ENCODE results near the gene SLC24A4.

SLC24A4 gene

GRCh38 chr14:92383805-92384204 is 60.8 kb downstream of the SLC24A4 start:
- H3K4me3 ChIP-seq (ENCODE audit: low read length), result no peak overlapping the region
- H3K9ac ChIP-seq (ENCODE audit: low read length), result no peak overlapping the region
- peaks cover 7% of the 10 kb centered on the region for H3K27me3 ChIP-seq (ENCODE audit: control insufficient read depth, insufficient read depth, low read length)
- H3K9me3 ChIP-seq (ENCODE audit: control insufficient read depth, low read length), result no peaks in the 10 kb centered on the region
- H3K36me3 ChIP-seq (ENCODE audit: control insufficient read depth, insufficient read depth, low read length), result no peaks in the 10 kb centered on the region
- H3K4me1 ChIP-seq (ENCODE audit: control insufficient read depth, insufficient read depth, low read length), result no peaks in the 10 kb centered on the region

GRCh38 chr14:92384461-92385133 is 61.6 kb downstream of the SLC24A4 start:
- peaks cover 7% of the 10 kb centered on the region for H3K27me3 ChIP-seq (ENCODE audit: control insufficient read depth, insufficient read depth, low read length)
- H3K36me3 ChIP-seq (ENCODE audit: control insufficient read depth, insufficient read depth, low read length), result no peaks in the 10 kb centered on the region
- no peaks in the 10 kb centered on the region for H3K9me3 ChIP-seq (ENCODE audit: control insufficient read depth, low read length)
- H3K4me3 ChIP-seq (ENCODE audit: low read length), result no peak overlapping the region
- H3K4me1 ChIP-seq (ENCODE audit: control insufficient read depth, insufficient read depth, low read length), result no peaks in the 10 kb centered on the region
- no peak overlapping the region for H3K9ac ChIP-seq (ENCODE audit: low read length)

GRCh38 chr14:92385561-92385960 is 62.6 kb downstream of the SLC24A4 start:
- no peak overlapping the region for H3K9ac ChIP-seq (ENCODE audit: low read length)
- no peak overlapping the region for H3K4me3 ChIP-seq (ENCODE audit: low read length)
- no peaks in the 10 kb centered on the region for H3K9me3 ChIP-seq (ENCODE audit: control insufficient read depth, low read length)
- H3K27me3 ChIP-seq (ENCODE audit: control insufficient read depth, insufficient read depth, low read length), result peaks cover 7% of the 10 kb centered on the region
- no peaks in the 10 kb centered on the region for H3K4me1 ChIP-seq (ENCODE audit: control insufficient read depth, insufficient read depth, low read length)
- H3K36me3 ChIP-seq (ENCODE audit: control insufficient read depth, insufficient read depth, low read length), result no peaks in the 10 kb centered on the region

DNA sequence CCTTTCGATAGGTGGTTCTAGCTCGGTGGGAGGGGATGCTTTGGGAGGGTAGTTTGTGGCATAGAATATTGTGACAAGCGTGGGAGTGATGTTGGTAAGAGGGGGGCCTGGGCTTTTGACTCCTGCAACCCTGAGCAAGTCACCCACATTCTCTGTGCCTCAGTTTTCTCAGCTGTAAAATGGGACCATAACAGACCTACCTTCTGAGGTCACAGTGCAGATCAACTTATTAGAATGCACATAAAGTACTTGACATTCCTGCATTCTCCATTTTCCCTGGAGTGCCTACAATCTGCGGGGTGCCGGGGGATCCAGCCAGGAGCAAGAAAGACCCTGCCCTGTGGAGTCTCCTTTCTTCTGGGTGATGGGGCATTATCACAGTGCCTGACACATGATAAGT is 63.2 kb downstream of the SLC24A4 start:
- H3K4me3 ChIP-seq (ENCODE audit: low read length), result no peak overlapping the region
- peaks cover 7% of the 10 kb centered on the region for H3K27me3 ChIP-seq (ENCODE audit: control insufficient read depth, insufficient read depth, low read length)
- H3K9ac ChIP-seq (ENCODE audit: low read length), result no peak overlapping the region
- H3K4me1 ChIP-seq (ENCODE audit: control insufficient read depth, insufficient read depth, low read length), result no peaks in the 10 kb centered on the region
- no peaks in the 10 kb centered on the region for H3K36me3 ChIP-seq (ENCODE audit: control insufficient read depth, insufficient read depth, low read length)
- H3K9me3 ChIP-seq (ENCODE audit: control insufficient read depth, low read length), result no peaks in the 10 kb centered on the region

- no peaks in the 10 kb centered on the region for H3K4me1 ChIP-seq (ENCODE audit: control insufficient read depth, insufficient read depth, low read length)
- H3K4me3 ChIP-seq (ENCODE audit: low read length), result no peak overlapping the region
- H3K36me3 ChIP-seq (ENCODE audit: control insufficient read depth, insufficient read depth, low read length), result no peaks in the 10 kb centered on the region
- peaks cover 7% of the 10 kb centered on the region for H3K27me3 ChIP-seq (ENCODE audit: control insufficient read depth, insufficient read depth, low read length)
- no peaks in the 10 kb centered on the region for H3K9me3 ChIP-seq (ENCODE audit: control insufficient read depth, low read length)
- no peak overlapping the region for H3K9ac ChIP-seq (ENCODE audit: low read length)
Measured at GRCh38 chr14:92386637-92387036, 63.7 kb downstream of the SLC24A4 start.

- no peaks in the 10 kb centered on the region for H3K4me1 ChIP-seq (ENCODE audit: control insufficient read depth, insufficient read depth, low read length)
- H3K9ac ChIP-seq (ENCODE audit: low read length), result no peak overlapping the region
- no peaks in the 10 kb centered on the region for H3K36me3 ChIP-seq (ENCODE audit: control insufficient read depth, insufficient read depth, low read length)
- peaks cover 7% of the 10 kb centered on the region for H3K27me3 ChIP-seq (ENCODE audit: control insufficient read depth, insufficient read depth, low read length)
- H3K4me3 ChIP-seq (ENCODE audit: low read length), result no peak overlapping the region
- H3K9me3 ChIP-seq (ENCODE audit: control insufficient read depth, low read length), result no peaks in the 10 kb centered on the region
Measured at GRCh38 chr14:92387578-92387977, 64.6 kb downstream of the SLC24A4 start.

GRCh38 chr14:92389598-92390158 is 66.7 kb downstream of the SLC24A4 start:
- no peaks in the 10 kb centered on the region for H3K9me3 ChIP-seq (ENCODE audit: control insufficient read depth, low read length)
- H3K36me3 ChIP-seq (ENCODE audit: control insufficient read depth, insufficient read depth, low read length), result no peaks in the 10 kb centered on the region
- H3K27me3 ChIP-seq (ENCODE audit: control insufficient read depth, insufficient read depth, low read length), result peaks cover 7% of the 10 kb centered on the region
- H3K4me3 ChIP-seq (ENCODE audit: low read length), result no peak overlapping the region
- no peaks in the 10 kb centered on the region for H3K4me1 ChIP-seq (ENCODE audit: control insufficient read depth, insufficient read depth, low read length)
- H3K9ac ChIP-seq (ENCODE audit: low read length), result no peak overlapping the region

- Histone ChIP-seq H3K4me3 (ENCODE audit: low read length) (no peak overlapping the region), H3K27me3 (ENCODE audit: control insufficient read depth, insufficient read depth, low read length) (no peaks in the 10 kb centered on the region), H3K36me3 (ENCODE audit: control insufficient read depth, insufficient read depth, low read length) (no peaks in the 10 kb centered on the region), H3K4me1 (ENCODE audit: control insufficient read depth, insufficient read depth, low read length) (no peaks in the 10 kb centered on the region), H3K9me3 (ENCODE audit: control insufficient read depth, low read length) (no peaks in the 10 kb centered on the region), H3K9ac (ENCODE audit: low read length) (no peak overlapping the region)
Measured at GRCh38 chr14:92391726-92392125, 68.8 kb downstream of the SLC24A4 start.

GRCh38 chr14:92392711-92393110 is 69.7 kb downstream of the SLC24A4 start:
- H3K4me1 ChIP-seq (ENCODE audit: control insufficient read depth, insufficient read depth, low read length), result no peaks in the 10 kb centered on the region
- H3K4me3 ChIP-seq (ENCODE audit: low read length), result no peak overlapping the region
- no peaks in the 10 kb centered on the region for H3K36me3 ChIP-seq (ENCODE audit: control insufficient read depth, insufficient read depth, low read length)
- no peaks in the 10 kb centered on the region for H3K27me3 ChIP-seq (ENCODE audit: control insufficient read depth, insufficient read depth, low read length)
- H3K9me3 ChIP-seq (ENCODE audit: control insufficient read depth, low read length), result no peaks in the 10 kb centered on the region
- no peak overlapping the region for H3K9ac ChIP-seq (ENCODE audit: low read length)

DNA sequence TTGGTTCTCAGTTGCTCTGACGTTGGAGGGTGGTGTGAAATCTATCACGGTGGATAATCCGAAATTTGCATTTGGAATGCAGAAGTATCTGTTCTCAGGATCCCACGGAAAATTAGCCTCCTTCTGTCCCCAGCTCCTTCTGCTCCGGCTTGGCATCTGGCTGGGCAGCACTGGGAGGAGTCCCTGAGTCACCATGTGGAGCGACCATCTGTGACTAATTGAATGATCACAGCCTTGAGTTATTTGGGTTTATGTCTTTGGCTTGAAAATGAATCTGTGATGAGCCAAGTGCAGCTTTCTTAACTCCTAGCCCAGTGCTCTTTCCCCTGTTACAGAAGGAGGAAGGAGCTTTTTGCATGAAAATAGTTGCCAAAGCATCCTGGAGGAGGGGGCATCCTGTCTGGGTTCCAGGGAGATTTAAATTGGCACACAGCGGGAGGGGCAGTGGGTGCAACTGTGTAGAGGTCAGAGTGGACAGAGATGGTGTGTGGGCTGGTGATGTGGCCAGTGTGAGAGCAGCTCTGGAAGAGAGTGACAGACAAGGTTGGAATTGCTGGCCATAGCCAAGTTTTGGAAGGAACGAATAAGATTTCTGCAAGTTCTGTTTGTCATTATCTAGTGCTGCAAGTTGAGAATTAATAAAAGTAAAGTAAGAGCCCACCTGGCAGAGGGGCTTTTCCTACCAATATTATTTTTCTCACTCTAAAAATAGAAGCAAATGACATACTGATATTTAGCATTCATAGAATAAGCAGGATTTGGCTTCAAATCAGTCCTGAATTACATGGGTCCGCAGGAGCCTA is 74.4 kb downstream of the SLC24A4 start:
- H3K27me3 ChIP-seq (ENCODE audit: control insufficient read depth, insufficient read depth, low read length), result peaks cover 3% of the 10 kb centered on the region
- no peaks in the 10 kb centered on the region for H3K4me1 ChIP-seq (ENCODE audit: control insufficient read depth, insufficient read depth, low read length)
- H3K36me3 ChIP-seq (ENCODE audit: control insufficient read depth, insufficient read depth, low read length), result no peaks in the 10 kb centered on the region
- no peak overlapping the region for H3K9ac ChIP-seq (ENCODE audit: low read length)
- no peaks in the 10 kb centered on the region for H3K9me3 ChIP-seq (ENCODE audit: control insufficient read depth, low read length)
- H3K4me3 ChIP-seq (ENCODE audit: low read length), result no peak overlapping the region

DNA sequence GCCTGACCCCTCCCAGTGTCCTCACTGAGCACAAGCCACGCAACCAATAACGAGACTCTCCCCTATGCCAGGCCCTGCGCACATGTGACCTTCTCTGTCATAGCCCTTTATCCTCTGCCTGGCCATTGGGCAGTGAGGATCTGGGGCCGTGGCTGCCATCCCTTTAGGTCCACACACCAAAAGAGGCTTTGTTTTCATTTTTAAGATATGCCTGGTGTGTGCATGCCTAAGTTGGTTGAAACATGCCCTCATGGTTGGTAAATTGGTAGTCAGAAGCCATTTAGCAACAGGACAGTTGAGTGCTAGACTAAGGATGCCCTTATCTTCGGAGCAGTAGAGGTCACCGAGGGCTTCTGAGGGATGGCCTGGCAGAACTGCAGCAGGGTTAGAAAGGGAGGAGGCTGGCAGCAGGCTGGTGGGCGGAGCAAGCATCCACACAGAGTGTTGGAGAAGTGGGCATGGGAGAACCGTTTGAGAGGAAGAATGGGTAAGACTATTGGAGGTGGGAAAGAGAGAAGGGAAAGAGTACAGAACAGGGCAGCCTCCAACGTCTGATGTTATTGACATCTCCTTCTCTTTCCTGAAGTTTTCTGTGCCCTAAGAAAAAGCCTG is 75.1 kb downstream of the SLC24A4 start:
- peaks cover 3% of the 10 kb centered on the region for H3K27me3 ChIP-seq (ENCODE audit: control insufficient read depth, insufficient read depth, low read length)
- H3K4me1 ChIP-seq (ENCODE audit: control insufficient read depth, insufficient read depth, low read length), result no peaks in the 10 kb centered on the region
- H3K36me3 ChIP-seq (ENCODE audit: control insufficient read depth, insufficient read depth, low read length), result no peaks in the 10 kb centered on the region
- H3K9ac ChIP-seq (ENCODE audit: low read length), result no peak overlapping the region
- H3K9me3 ChIP-seq (ENCODE audit: control insufficient read depth, low read length), result no peaks in the 10 kb centered on the region
- no peak overlapping the region for H3K4me3 ChIP-seq (ENCODE audit: low read length)
